Calu3 (cell line): Measurements from ENCODE around the gene PTGER2. TPM values are rescaled to one million over a fixed set of nuclear protein-coding genes. Genes with fewer than 3 reads are reported as not detected.

Experiments
- BruUV-seq: library from RNA; stranded (reverse); fragments of 400-500 nt; replicated peaks from 2 replicates; lab custom pipeline; 2021; lab: Mats Ljungman, UMichigan
- CTCF ChIA-PET: fragments of 300-600 bp; sonication (Branson Sonifier 250); formaldehyde crosslinking; loops from one replicate; lab custom pipeline; 2022; ENCODE audit warnings: antibody characterized with exemption; lab: Charles Lee
- DNase-seq: peaks from one replicate; pipeline ENCODE4 v3.0.0; 2022
- H3K27ac Mint-ChIP-seq: one replicate; pipeline ENCODE4 v1.8.0; 2022; ENCODE audit warnings: mixed read lengths; ENCODE audit not compliant: unreplicated experiment
- H3K27me3 Mint-ChIP-seq: one replicate; pipeline ENCODE4 v1.8.0; 2022; ENCODE audit warnings: mixed read lengths; ENCODE audit not compliant: unreplicated experiment
- H3K36me3 Mint-ChIP-seq: one replicate; pipeline ENCODE4 v1.8.0; 2022; ENCODE audit warnings: mild to moderate bottlenecking, moderate library complexity, mixed read lengths; ENCODE audit not compliant: insufficient read depth, unreplicated experiment
- H3K4me1 Mint-ChIP-seq: one replicate; pipeline ENCODE4 v1.8.0; 2022; ENCODE audit warnings: mild to moderate bottlenecking, low read depth, mixed read lengths; ENCODE audit not compliant: unreplicated experiment
- H3K4me3 Mint-ChIP-seq: one replicate; pipeline ENCODE4 v1.8.0; 2022; ENCODE audit warnings: mild to moderate bottlenecking, low read depth, moderate library complexity, mixed read lengths; ENCODE audit not compliant: unreplicated experiment
- H3K9me3 Mint-ChIP-seq: one replicate; pipeline ENCODE4 v1.8.0; 2022; ENCODE audit warnings: low read depth, mixed read lengths; ENCODE audit not compliant: unreplicated experiment
- intact Hi-C: fragments of 100-400 bp; cut with micrococcal nuclease; formaldehyde crosslinking; loops from one replicate; pipeline ENCODE4 v1.10.0; 2022; ENCODE audit not compliant: unreplicated experiment
- total RNA-seq: library from RNA; stranded (reverse); gene quantifications from 2 replicates; pipeline ENCODE4 v1.2.3, GENCODE V29; 2022
- TF ChIP-seq, protein P1 (sequence below): fragments of 200-600 bp; IDR thresholded peaks from one replicate; pipeline ENCODE4 v1.8.0; 2022; ENCODE audit warnings: antibody characterized with exemption; ENCODE audit not compliant: unreplicated experiment

PTGER2 gene
- total RNA-seq, 1 experiment from 2014 or later = not detected

DNA sequence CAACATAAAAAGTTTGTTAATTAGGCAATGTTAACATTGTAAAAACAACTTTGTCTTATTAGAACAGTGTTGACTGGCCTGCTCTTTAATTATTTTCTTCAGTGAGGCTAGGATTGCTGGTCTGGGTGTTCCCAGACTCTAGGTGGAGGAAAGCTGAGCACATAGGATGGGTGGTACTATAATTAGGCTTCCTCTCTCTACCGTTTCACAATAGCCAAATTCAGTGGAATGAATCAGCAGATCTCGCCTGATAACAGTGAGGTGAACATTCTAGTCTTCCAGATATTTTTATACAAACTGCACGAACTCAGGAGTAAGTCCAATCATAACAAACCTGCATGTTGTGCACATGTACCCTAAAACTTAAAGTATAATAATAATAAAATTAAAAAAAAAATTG lies 34.7 kb upstream of the PTGER2 start:
- Mint-ChIP-seq H3K4me3 (no peak overlapping the region), H3K27me3 (no peaks in the 10 kb centered on the region), H3K9me3 (no peaks in the 10 kb centered on the region), H3K27ac (no peak overlapping the region), H3K36me3 (no peaks in the 10 kb centered on the region), H3K4me1 (no peaks in the 10 kb centered on the region)
- no TSS peak for BruUV-seq
- TF ChIP-seq, protein P1, sequence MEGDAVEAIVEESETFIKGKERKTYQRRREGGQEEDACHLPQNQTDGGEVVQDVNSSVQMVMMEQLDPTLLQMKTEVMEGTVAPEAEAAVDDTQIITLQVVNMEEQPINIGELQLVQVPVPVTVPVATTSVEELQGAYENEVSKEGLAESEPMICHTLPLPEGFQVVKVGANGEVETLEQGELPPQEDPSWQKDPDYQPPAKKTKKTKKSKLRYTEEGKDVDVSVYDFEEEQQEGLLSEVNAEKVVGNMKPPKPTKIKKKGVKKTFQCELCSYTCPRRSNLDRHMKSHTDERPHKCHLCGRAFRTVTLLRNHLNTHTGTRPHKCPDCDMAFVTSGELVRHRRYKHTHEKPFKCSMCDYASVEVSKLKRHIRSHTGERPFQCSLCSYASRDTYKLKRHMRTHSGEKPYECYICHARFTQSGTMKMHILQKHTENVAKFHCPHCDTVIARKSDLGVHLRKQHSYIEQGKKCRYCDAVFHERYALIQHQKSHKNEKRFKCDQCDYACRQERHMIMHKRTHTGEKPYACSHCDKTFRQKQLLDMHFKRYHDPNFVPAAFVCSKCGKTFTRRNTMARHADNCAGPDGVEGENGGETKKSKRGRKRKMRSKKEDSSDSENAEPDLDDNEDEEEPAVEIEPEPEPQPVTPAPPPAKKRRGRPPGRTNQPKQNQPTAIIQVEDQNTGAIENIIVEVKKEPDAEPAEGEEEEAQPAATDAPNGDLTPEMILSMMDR = no peak
- CTCF ChIA-PET = no interaction called here
- intact Hi-C loops = loop anchor here (10.0 kb wide), 1 partner anchor 135 kb away; no protein-coding TSS in a partner anchor
- no peak for DNase-seq

DNA sequence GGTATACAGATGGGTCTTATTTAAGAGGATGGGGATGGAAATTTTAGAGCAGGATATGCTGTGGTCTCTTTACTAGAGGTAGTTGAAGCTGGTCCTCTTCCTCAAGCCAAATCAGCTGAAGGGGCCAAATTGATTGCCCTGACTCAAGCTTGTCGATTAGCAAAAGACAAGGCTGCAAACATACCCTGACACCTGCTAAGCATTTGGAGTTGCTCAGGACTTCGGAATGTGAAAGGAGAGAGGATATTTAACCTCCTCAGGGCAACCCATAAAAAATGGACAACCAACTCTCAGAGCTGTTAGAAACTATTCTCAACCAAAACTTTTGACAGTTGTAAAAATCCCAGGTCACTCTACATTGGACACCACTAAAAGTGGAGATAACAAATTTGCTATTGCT lies 31.0 kb upstream of the PTGER2 start:
- Mint-ChIP-seq H3K4me1 (no peaks in the 10 kb centered on the region), H3K4me3 (no peak overlapping the region), H3K27me3 (peaks cover 24% of the 10 kb centered on the region), H3K9me3 (peaks cover 3% of the 10 kb centered on the region), H3K36me3 (no peaks in the 10 kb centered on the region), H3K27ac (no peak overlapping the region)
- DNase-seq = no peak
- BruUV-seq = no TSS peak
- CTCF ChIA-PET = no interaction called here
- intact Hi-C loops = no loop called here
- TF ChIP-seq, protein P1 = no peak

DNA sequence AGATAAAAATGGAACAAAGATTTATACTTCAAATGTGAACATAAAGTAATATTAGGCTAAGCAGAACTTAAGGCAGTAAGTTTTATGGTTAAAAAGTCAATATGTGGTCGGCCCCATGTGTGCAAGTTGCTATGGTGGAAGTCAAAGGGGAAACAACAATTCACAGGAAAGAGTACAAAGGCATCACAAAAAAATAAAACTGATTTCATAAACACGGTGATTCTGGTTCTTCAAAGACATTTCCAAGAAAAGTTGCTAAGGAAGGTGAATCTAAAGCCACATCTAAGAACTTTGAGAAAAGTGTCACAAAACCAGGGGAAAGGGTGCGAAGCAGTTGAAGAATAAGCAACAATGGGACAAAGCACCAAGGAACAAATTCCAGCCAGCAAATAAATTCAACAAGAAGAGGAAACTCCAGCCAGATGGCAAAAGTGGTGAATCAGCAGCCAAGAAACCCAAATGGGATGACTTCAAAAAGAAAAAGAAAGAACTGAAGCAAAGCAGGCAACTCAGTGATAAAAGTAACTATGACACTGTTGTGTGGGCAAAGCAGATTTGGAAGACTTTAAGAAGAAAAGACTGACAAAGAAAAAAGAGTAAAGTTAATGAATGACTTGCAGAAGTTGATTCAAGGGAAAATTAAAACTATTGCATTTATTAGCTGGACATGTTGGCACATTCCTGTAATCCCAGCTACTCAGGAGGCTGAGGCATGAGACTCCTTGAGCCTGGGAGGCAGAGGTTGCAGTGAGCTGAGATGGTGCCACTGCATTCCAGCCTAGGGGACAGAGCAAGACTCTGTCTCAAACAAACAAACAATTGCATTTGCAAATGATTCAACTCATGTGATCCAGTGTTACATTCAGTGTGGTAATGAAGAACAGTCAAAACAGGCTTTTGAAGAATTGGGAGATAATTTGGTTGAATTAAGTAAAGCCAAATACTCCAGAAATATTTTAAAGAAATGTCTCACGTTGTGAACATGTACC lies 27.2 kb upstream of the PTGER2 start:
- peaks cover 3% of the 10 kb centered on the region for H3K9me3 Mint-ChIP-seq
- intact Hi-C loops = no loop called here
- no peak for DNase-seq
- H3K27ac Mint-ChIP-seq = no peak overlapping the region
- TF ChIP-seq, protein P1 = no peak
- H3K36me3 Mint-ChIP-seq = no peaks in the 10 kb centered on the region
- H3K27me3 Mint-ChIP-seq = peaks cover 38% of the 10 kb centered on the region
- no peaks in the 10 kb centered on the region for H3K4me1 Mint-ChIP-seq
- BruUV-seq = no TSS peak
- CTCF ChIA-PET = interaction anchor here (0.7 to 1.2 kb wide), 2 partner anchors 12 to 227 kb away, joined by 3 read pairs; no protein-coding TSS in a partner anchor
- no peak overlapping the region for H3K4me3 Mint-ChIP-seq

DNA sequence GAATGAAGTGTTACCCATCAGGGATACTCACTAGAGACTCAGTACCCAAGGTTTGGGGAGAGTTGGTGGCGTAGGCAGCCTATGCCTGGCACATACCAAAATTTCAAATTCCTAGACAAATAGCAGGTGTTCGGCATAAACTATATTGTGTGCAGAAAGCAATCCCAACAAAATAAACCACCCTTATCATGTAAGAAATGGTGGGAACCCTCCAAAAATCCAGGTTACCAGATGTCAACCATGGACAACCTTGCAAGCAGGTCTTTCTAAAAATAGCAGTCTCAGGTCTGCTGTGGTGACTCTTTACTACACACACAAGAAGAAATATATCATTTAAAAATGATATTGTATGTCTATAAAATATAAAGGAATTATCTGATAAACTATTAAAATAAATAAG lies 17.7 kb upstream of the PTGER2 start:
- no TSS peak for BruUV-seq
- TF ChIP-seq, protein P1 = no peak
- Mint-ChIP-seq H3K27ac (no peak overlapping the region), H3K9me3 (no peaks in the 10 kb centered on the region), H3K4me3 (no peak overlapping the region), H3K4me1 (no peaks in the 10 kb centered on the region), H3K36me3 (no peaks in the 10 kb centered on the region), H3K27me3 (peaks cover 34% of the 10 kb centered on the region)
- CTCF ChIA-PET = interaction anchor here (0.5 kb wide), 1 partner anchor 69 kb away, joined by 4 read pairs; no protein-coding TSS in a partner anchor
- intact Hi-C loops = no loop called here
- no peak for DNase-seq
